DLD1 (cell line): Measurements from ENCODE around the gene BRPF1.

Source experiments
- in situ Hi-C: cut with HindIII; loops from 2 replicates; pipeline ENCODE4 v1.10.0; 2017; ENCODE audit warnings: low sequenced_read_pairs

The BRPF1 gene

GRCh38 chr3:9732080-9732739 lies 675 bp downstream of the BRPF1 start:
- in situ Hi-C loops = no loop called here

- in situ Hi-C loops = no loop called here
These were observed 1.2 kb downstream of the BRPF1 start for GRCh38 chr3:9732740-9733115.

- in situ Hi-C loops = no loop called here
These were observed 5.3 kb downstream of the BRPF1 start for GRCh38 chr3:9736831-9737230.

- in situ Hi-C loops = no loop called here
These were observed 7.6 kb downstream of the BRPF1 start for GRCh38 chr3:9739181-9739580.

- in situ Hi-C loops = no loop called here
These were observed 11.0 kb downstream of the BRPF1 start for GRCh38 chr3:9742560-9742959.

GRCh38 chr3:9743548-9743947 lies 12.0 kb downstream of the BRPF1 start:
- in situ Hi-C loops = no loop called here

GRCh38 chr3:9744162-9744561 lies 12.6 kb downstream of the BRPF1 start:
- in situ Hi-C loops = no loop called here

GRCh38 chr3:9745521-9745920 lies 14.0 kb downstream of the BRPF1 start:
- in situ Hi-C loops = no loop called here

- in situ Hi-C loops = no loop called here
These were observed 14.8 kb downstream of the BRPF1 start for GRCh38 chr3:9746330-9746729.

GRCh38 chr3:9747267-9747666 lies 15.7 kb downstream of the BRPF1 start:
- in situ Hi-C loops = no loop called here

GRCh38 chr3:9748031-9748430 lies 16.5 kb downstream of the BRPF1 start:
- in situ Hi-C loops = no loop called here

- in situ Hi-C loops = no loop called here
These were observed 17.7 kb downstream of the BRPF1 start for GRCh38 chr3:9749296-9749644.

GRCh38 chr3:9749645-9750555 lies 18.4 kb downstream of the BRPF1 start, which contains the start of gene OGG1:
OGG1 (plus strand) TSS chr3:9749952; CDS start chr3:9750287, 335 bp downstream.
- in situ Hi-C loops = no loop called here

GRCh38 chr3:9750556-9751411 lies 19.2 kb downstream of the BRPF1 start:
- in situ Hi-C loops = no loop called here

GRCh38 chr3:9754678-9755077 lies 23.1 kb downstream of the BRPF1 start:
- in situ Hi-C loops = no loop called here

- in situ Hi-C loops = no loop called here
These were observed 25.9 kb downstream of the BRPF1 start for GRCh38 chr3:9757427-9757826.

GRCh38 chr3:9760779-9761505 lies 29.4 kb downstream of the BRPF1 start:
- in situ Hi-C loops = no loop called here

- in situ Hi-C loops = no loop called here
These were observed 30.4 kb downstream of the BRPF1 start for GRCh38 chr3:9761919-9762318.

- in situ Hi-C loops = no loop called here
These were observed 31.3 kb downstream of the BRPF1 start for GRCh38 chr3:9762871-9763270.

GRCh38 chr3:9765865-9766264 lies 34.3 kb downstream of the BRPF1 start:
- in situ Hi-C loops = no loop called here

GRCh38 chr3:9767418-9767817 lies 35.9 kb downstream of the BRPF1 start:
- in situ Hi-C loops = no loop called here
